ENCODE measurements around the gene INPP5A. TPM values are rescaled to one million over a fixed set of nuclear protein-coding genes. Genes with fewer than 3 reads are reported as not detected.

Gene INPP5A
- polyA plus RNA-seq, 4 donors: 21.1 to 25.0 (median 22.8) TPM

GRCh38 chr10:132685101-132685891, 147.7 kb downstream of the INPP5A start:
- peak in 1 of 2 donors; percentile 35 for DNase-seq
- Histone ChIP-seq H3K9me3 (ENCODE audit: control insufficient read depth in 2 of 2, insufficient read depth in 1 of 2, low read depth in 1 of 2, low read length in 1 of 2) (no peaks in the 10 kb centered on the region), H3K36me3 (ENCODE audit: control insufficient read depth in 3 of 3, insufficient read depth in 2 of 3, low read depth in 1 of 3, low read length in 3 of 3) (peaks cover 0 to 6% (median 0%) of the 10 kb centered on the region in 3 donors), H3K27ac (ENCODE audit: low read depth in 1 of 3, low read length in 2 of 3) (peak overlapping the region in 1 of 3 donors; percentile 8), H3K4me1 (ENCODE audit: control insufficient read depth in 3 of 3, insufficient read depth in 2 of 3, low read depth in 1 of 3, low read length in 2 of 3) (peaks cover 0 to 4% (median 0%) of the 10 kb centered on the region in 3 donors), H3K4me3 (ENCODE audit: low read depth in 1 of 3, low read length in 3 of 3) (no peak overlapping the region), H3K27me3 (ENCODE audit: control insufficient read depth in 3 of 3, insufficient read depth in 3 of 3, low read length in 3 of 3) (no peaks in the 10 kb centered on the region)
- FAIRE-seq: no peak
- WGBS, 3 donors: 59 to 75% (median 75%) methylated on average over 32 of the region's 32 CpGs

- H3K4me3 ChIP-seq (ENCODE audit: low read depth in 1 of 3, low read length in 3 of 3): no peak overlapping the region
- peaks cover 0 to 8% of the 10 kb centered on the region in 2 donors for H3K9me3 ChIP-seq (ENCODE audit: control insufficient read depth in 2 of 2, insufficient read depth in 1 of 2, low read depth in 1 of 2, low read length in 1 of 2)
- WGBS, 3 donors: 89 to 96% (median 90%) methylated on average over 25 of the region's 25 CpGs
- no peak for DNase-seq
- H3K36me3 ChIP-seq (ENCODE audit: control insufficient read depth in 3 of 3, insufficient read depth in 2 of 3, low read depth in 1 of 3, low read length in 3 of 3): peaks cover 0 to 13% (median 0%) of the 10 kb centered on the region in 3 donors
- H3K4me1 ChIP-seq (ENCODE audit: control insufficient read depth in 3 of 3, insufficient read depth in 2 of 3, low read depth in 1 of 3, low read length in 2 of 3): peaks cover 0 to 4% (median 0%) of the 10 kb centered on the region in 3 donors
- H3K27ac ChIP-seq (ENCODE audit: low read depth in 1 of 3, low read length in 2 of 3): no peak overlapping the region
- no peaks in the 10 kb centered on the region for H3K27me3 ChIP-seq (ENCODE audit: control insufficient read depth in 3 of 3, insufficient read depth in 3 of 3, low read length in 3 of 3)
- no peak for FAIRE-seq
Measured at GRCh38 chr10:132685921-132686680, 148.5 kb downstream of the INPP5A start.

- Histone ChIP-seq H3K27ac (ENCODE audit: low read depth in 1 of 3, low read length in 2 of 3) (no peak overlapping the region), H3K9me3 (ENCODE audit: control insufficient read depth in 2 of 2, insufficient read depth in 1 of 2, low read depth in 1 of 2, low read length in 1 of 2) (peaks cover 0 to 19% of the 10 kb centered on the region in 2 donors), H3K4me1 (ENCODE audit: control insufficient read depth in 3 of 3, insufficient read depth in 2 of 3, low read depth in 1 of 3, low read length in 2 of 3) (peaks cover 0 to 4% (median 0%) of the 10 kb centered on the region in 3 donors), H3K36me3 (ENCODE audit: control insufficient read depth in 3 of 3, insufficient read depth in 2 of 3, low read depth in 1 of 3, low read length in 3 of 3) (peaks cover 0 to 19% (median 0%) of the 10 kb centered on the region in 3 donors), H3K27me3 (ENCODE audit: control insufficient read depth in 3 of 3, insufficient read depth in 3 of 3, low read length in 3 of 3) (no peaks in the 10 kb centered on the region), H3K4me3 (ENCODE audit: low read depth in 1 of 3, low read length in 3 of 3) (no peak overlapping the region)
- DNase-seq: no peak
- WGBS, 3 donors: 93 to 96% (median 95%) methylated on average over 21 of the region's 21 CpGs
- no peak for FAIRE-seq
Measured at GRCh38 chr10:132687181-132687892, 149.8 kb downstream of the INPP5A start.

GRCh38 chr10:132687893-132688579, 150.4 kb downstream of the INPP5A start:
- WGBS, 3 donors: 86 to 87% (median 86%) methylated on average over 14 of the region's 14 CpGs
- no peaks in the 10 kb centered on the region for H3K27me3 ChIP-seq (ENCODE audit: control insufficient read depth in 3 of 3, insufficient read depth in 3 of 3, low read length in 3 of 3)
- peaks cover 0 to 19% of the 10 kb centered on the region in 2 donors for H3K9me3 ChIP-seq (ENCODE audit: control insufficient read depth in 2 of 2, insufficient read depth in 1 of 2, low read depth in 1 of 2, low read length in 1 of 2)
- DNase-seq: no peak
- H3K27ac ChIP-seq (ENCODE audit: low read depth in 1 of 3, low read length in 2 of 3): no peak overlapping the region
- H3K36me3 ChIP-seq (ENCODE audit: control insufficient read depth in 3 of 3, insufficient read depth in 2 of 3, low read depth in 1 of 3, low read length in 3 of 3): peaks cover 0 to 19% (median 0%) of the 10 kb centered on the region in 3 donors
- no peak for FAIRE-seq
- H3K4me3 ChIP-seq (ENCODE audit: low read depth in 1 of 3, low read length in 3 of 3): no peak overlapping the region
- peaks cover 0 to 4% (median 0%) of the 10 kb centered on the region in 3 donors for H3K4me1 ChIP-seq (ENCODE audit: control insufficient read depth in 3 of 3, insufficient read depth in 2 of 3, low read depth in 1 of 3, low read length in 2 of 3)

GRCh38 chr10:132688580-132689420, 151.2 kb downstream of the INPP5A start:
- peaks cover 0 to 4% (median 0%) of the 10 kb centered on the region in 3 donors for H3K4me1 ChIP-seq (ENCODE audit: control insufficient read depth in 3 of 3, insufficient read depth in 2 of 3, low read depth in 1 of 3, low read length in 2 of 3)
- H3K27me3 ChIP-seq (ENCODE audit: control insufficient read depth in 3 of 3, insufficient read depth in 3 of 3, low read length in 3 of 3): no peaks in the 10 kb centered on the region
- 96 to 98% (median 97%) methylated on average over 20 of the region's 20 CpGs for WGBS, 3 donors
- FAIRE-seq (no peak), DNase-seq (no peak)
- peaks cover 0 to 19% of the 10 kb centered on the region in 2 donors for H3K9me3 ChIP-seq (ENCODE audit: control insufficient read depth in 2 of 2, insufficient read depth in 1 of 2, low read depth in 1 of 2, low read length in 1 of 2)
- H3K4me3 ChIP-seq (ENCODE audit: low read depth in 1 of 3, low read length in 3 of 3): no peak overlapping the region
- H3K36me3 ChIP-seq (ENCODE audit: control insufficient read depth in 3 of 3, insufficient read depth in 2 of 3, low read depth in 1 of 3, low read length in 3 of 3): peaks cover 0 to 19% (median 0%) of the 10 kb centered on the region in 3 donors
- H3K27ac ChIP-seq (ENCODE audit: low read depth in 1 of 3, low read length in 2 of 3): no peak overlapping the region

- Histone ChIP-seq H3K27me3 (ENCODE audit: control insufficient read depth in 3 of 3, insufficient read depth in 3 of 3, low read length in 3 of 3) (no peaks in the 10 kb centered on the region), H3K4me1 (ENCODE audit: control insufficient read depth in 3 of 3, insufficient read depth in 2 of 3, low read depth in 1 of 3, low read length in 2 of 3) (peaks cover 0 to 4% (median 0%) of the 10 kb centered on the region in 3 donors), H3K27ac (ENCODE audit: low read depth in 1 of 3, low read length in 2 of 3) (no peak overlapping the region), H3K4me3 (ENCODE audit: low read depth in 1 of 3, low read length in 3 of 3) (no peak overlapping the region), H3K9me3 (ENCODE audit: control insufficient read depth in 2 of 2, insufficient read depth in 1 of 2, low read depth in 1 of 2, low read length in 1 of 2) (peaks cover 0 to 19% of the 10 kb centered on the region in 2 donors), H3K36me3 (ENCODE audit: control insufficient read depth in 3 of 3, insufficient read depth in 2 of 3, low read depth in 1 of 3, low read length in 3 of 3) (peaks cover 0 to 19% (median 0%) of the 10 kb centered on the region in 3 donors)
- 97 to 98% (median 98%) methylated on average over 21 to 25 of the region's 25 CpGs for WGBS, 3 donors
- no peak for DNase-seq
- no peak for FAIRE-seq
Measured at GRCh38 chr10:132689721-132690360, 152.3 kb downstream of the INPP5A start.

GRCh38 chr10:132690401-132690800, 152.8 kb downstream of the INPP5A start:
- Histone ChIP-seq H3K4me3 (ENCODE audit: low read depth in 1 of 3, low read length in 3 of 3) (no peak overlapping the region), H3K27ac (ENCODE audit: low read depth in 1 of 3, low read length in 2 of 3) (no peak overlapping the region), H3K27me3 (ENCODE audit: control insufficient read depth in 3 of 3, insufficient read depth in 3 of 3, low read length in 3 of 3) (no peaks in the 10 kb centered on the region), H3K9me3 (ENCODE audit: control insufficient read depth in 2 of 2, insufficient read depth in 1 of 2, low read depth in 1 of 2, low read length in 1 of 2) (peaks cover 0 to 19% of the 10 kb centered on the region in 2 donors), H3K4me1 (ENCODE audit: control insufficient read depth in 3 of 3, insufficient read depth in 2 of 3, low read depth in 1 of 3, low read length in 2 of 3) (peaks cover 0 to 4% (median 0%) of the 10 kb centered on the region in 3 donors), H3K36me3 (ENCODE audit: control insufficient read depth in 3 of 3, insufficient read depth in 2 of 3, low read depth in 1 of 3, low read length in 3 of 3) (peaks cover 0 to 19% (median 0%) of the 10 kb centered on the region in 3 donors)
- 98 to 99% (median 98%) methylated on average over 7 of the region's 7 CpGs for WGBS, 3 donors
- DNase-seq (no peak), FAIRE-seq (no peak)
